ENCODE data around the gene CASP10. TPM values are rescaled to one million over a fixed set of nuclear protein-coding genes. Genes with fewer than 3 reads are reported as not detected.

The CASP10 gene
- total and polyA plus RNA-seq, 2 of the 8 experiments (the other 6 are each of a cell fraction or from before 2014, with no cell fraction given) = 2.3 to 4.0 TPM

GRCh38 chr2:201248288-201248844 is 65.4 kb downstream of the CASP10 start:
- Histone ChIP-seq H3K27me3 (replicated peaks in 1 of 4; ENCODE audit: control insufficient read depth in 3 of 4, extremely low read depth in 1 of 4, insufficient read depth in 3 of 4, low read length in 3 of 4) (no peaks in the 10 kb centered on the region), H2AFZ (ENCODE audit: low read length) (no peak overlapping the region), H3K36me3 (ENCODE audit: control insufficient read depth in 2 of 4, insufficient read depth in 4 of 4, low read length in 3 of 4) (no peaks in the 10 kb centered on the region), H3K23ac (ENCODE audit: insufficient read length) (no peak overlapping the region), H4K5ac (ENCODE audit: insufficient read length, low read depth, low read length) (no peak overlapping the region), H3K14ac (ENCODE audit: insufficient read length) (no peak overlapping the region), H3K18ac (ENCODE audit: extremely low read depth, low read length) (no peak overlapping the region), H3K4me1 (replicated peaks in 1 of 4; ENCODE audit: control insufficient read depth in 3 of 4, insufficient read depth in 4 of 4, low read length in 3 of 4) (no peaks in the 10 kb centered on the region), H3K9ac (replicated peaks in 1 of 4; ENCODE audit: extremely low read depth in 1 of 4, low read depth in 3 of 4, low read length in 3 of 4) (no peak overlapping the region), H2BK120ac (replicated peaks; ENCODE audit: low read depth, low read length) (no peak overlapping the region), H2BK15ac (ENCODE audit: low read length) (no peak overlapping the region), H3K79me1 (ENCODE audit: low read depth, low read length) (no peaks in the 10 kb centered on the region), H3K27ac (ENCODE audit: low read depth, low read length) (no peak overlapping the region), H3K9me3 (ENCODE audit: insufficient read depth in 2 of 2, low read depth in 1 of 2, low read length in 1 of 2) (no peaks in the 10 kb centered on the region), H3K56ac (replicated peaks; ENCODE audit: insufficient read length, low read depth, low read length) (no peak overlapping the region), H2BK12ac (ENCODE audit: low read depth, low read length) (no peak overlapping the region), H2BK5ac (ENCODE audit: low read depth, low read length) (no peak overlapping the region), H3K23me2 (ENCODE audit: low read depth, low read length) (no peaks in the 10 kb centered on the region), H3K79me2 (ENCODE audit: control insufficient read depth in 1 of 2, insufficient read depth in 2 of 2, low read length in 2 of 2) (no peaks in the 10 kb centered on the region), H3K4me3 (ENCODE audit: extremely low read depth in 1 of 4, insufficient read depth in 2 of 4, low read depth in 3 of 4, low read length in 4 of 4) (no peak overlapping the region), H2BK20ac (ENCODE audit: low read length) (no peak overlapping the region), H2AK5ac (ENCODE audit: low read depth, low read length) (no peak overlapping the region), H4K20me1 (replicated peaks in 1 of 2; ENCODE audit: control insufficient read depth in 1 of 2, insufficient read depth in 2 of 2, low read length in 2 of 2) (no peaks in the 10 kb centered on the region), H4K91ac (replicated peaks; ENCODE audit: insufficient read length, low read length) (no peak overlapping the region), H3K4me2 (ENCODE audit: insufficient read depth in 1 of 2, low read depth in 2 of 2, low read length in 2 of 2) (no peak overlapping the region), H4K8ac (ENCODE audit: extremely low read depth, insufficient read depth, low read length) (no peak overlapping the region), H3K4ac (replicated peaks; ENCODE audit: insufficient read length, low read depth, low read length) (no peak overlapping the region)
- FAIRE-seq = no peak
- WGBS, 2 experiments (ENCODE audit: extremely low coverage in 1 of 2, insufficient coverage in 1 of 2, insufficient read length in 1 of 2, insufficient replicate concordance in 2 of 2, low coverage in 1 of 2, low lambda C conversion rate in 2 of 2, missing lambda C conversion rate in 1 of 2) = 92% methylated on average over 6 of the region's 6 CpGs; no CpG with 5 or more reads in 1 of the 2 experiments
- CTCF ChIA-PET (ENCODE audit: partially characterized antibody) = interaction anchor here (0.6 to 1.4 kb wide), 3 partner anchors 12 to 254 kb away, joined by 3 read pairs; no protein-coding TSS in a partner anchor
- POLR2A ChIA-PET (ENCODE audit: partially characterized antibody) = no interaction called here
- DNase-seq (ENCODE audit: low read depth in 1 of 2, low spot score in 2 of 2) = peak in 1 of 2 experiments; percentile 4
- TF ChIP-seq JUND (IDR thresholded peaks at IDR 0.05; ENCODE audit: low read length) = no peak
- no peak for TF ChIP-seq CBX5 (IDR thresholded peaks at IDR 0.05; ENCODE audit: low read depth, low read length)
- no peak for TF ChIP-seq SIRT6 (IDR thresholded peaks at IDR 0.05; ENCODE audit: low read length)
- TF ChIP-seq BRCA1 (IDR thresholded peaks at IDR 0.05; ENCODE audit: low read depth, low read length) = no peak
- no peak for TF ChIP-seq ASH2L (IDR thresholded peaks at IDR 0.05; ENCODE audit: low read length)
- TF ChIP-seq ATF3 (IDR thresholded peaks at IDR 0.05; ENCODE audit: insufficient read depth, low read depth, low read length) = no peak
- TF ChIP-seq SAP30 (IDR thresholded peaks at IDR 0.05; ENCODE audit: insufficient read depth, insufficient replicate concordance, low read length) = no peak
- no peak for TF ChIP-seq USF2 (IDR thresholded peaks at IDR 0.05; ENCODE audit: low read length)
- TF ChIP-seq NRF1 (IDR thresholded peaks at IDR 0.05; ENCODE audit: low read depth, low read length) = no peak
- no peak for TF ChIP-seq CTBP2 (IDR thresholded peaks at IDR 0.05; ENCODE audit: borderline replicate concordance, insufficient read depth, insufficient read length, low read length)
- no peak for TF ChIP-seq KDM1A (IDR thresholded peaks at IDR 0.05; ENCODE audit: borderline replicate concordance, low read length)
- no peak for TF ChIP-seq KDM5A (IDR thresholded peaks at IDR 0.05; ENCODE audit: low read length)
- no peak for TF ChIP-seq GTF2F1 (IDR thresholded peaks at IDR 0.05; ENCODE audit: borderline replicate concordance, low read depth, low read length)

Measured in H1 (cell line).